Measurements from ENCODE around the gene RNF208. TPM values are rescaled to one million over a fixed set of nuclear protein-coding genes. Genes with fewer than 3 reads are reported as not detected.

RNF208 gene
- total RNA-seq, 1 donor from 2014 or later: 4.3 TPM

- Histone ChIP-seq H3K27ac (ENCODE audit: low read depth, low read length) (no peak overlapping the region), H3K9ac (ENCODE audit: low read length) (no peak overlapping the region), H3K4me2 (ENCODE audit: low read length) (no peak overlapping the region), H2AFZ (ENCODE audit: low read depth, low read length) (no peak overlapping the region), H3K9me3 (ENCODE audit: insufficient read depth, low read depth, low read length) (no peaks in the 10 kb centered on the region), H3K4me1 (ENCODE audit: insufficient read depth, low read length) (no peaks in the 10 kb centered on the region), H3K27me3 (ENCODE audit: insufficient read depth, low read length) (no peaks in the 10 kb centered on the region), H3K79me2 (ENCODE audit: insufficient read depth, low read length) (no peaks in the 10 kb centered on the region), H3K4me3 (ENCODE audit: insufficient read depth, low read depth, low read length) (no peak overlapping the region), H4K20me1 (ENCODE audit: insufficient read depth, low read length) (peaks cover 27% of the 10 kb centered on the region), H3K36me3 (ENCODE audit: insufficient read depth, low read length) (peaks cover 5% of the 10 kb centered on the region)
- TF ChIP-seq CTCF (IDR thresholded peaks at IDR 0.05; ENCODE audit: insufficient read depth, low read depth, low read length) (no peak), EZH2 (IDR thresholded peaks at IDR 0.05; ENCODE audit: insufficient read depth, low read length) (no peak)
- Mint-ChIP-seq H3K4me1 (ENCODE audit: low read depth, unreplicated experiment) (no peaks in the 10 kb centered on the region), H3K27me3 (ENCODE audit: low read depth, unreplicated experiment) (no peaks in the 10 kb centered on the region), H3K9me3 (ENCODE audit: unreplicated experiment) (no peaks in the 10 kb centered on the region), H3K36me3 (ENCODE audit: low read depth, unreplicated experiment) (peaks cover 15% of the 10 kb centered on the region), H3K4me3 (ENCODE audit: unreplicated experiment) (no peak overlapping the region), H3K27ac (ENCODE audit: unreplicated experiment) (no peak overlapping the region)
- FAIRE-seq: no peak
- no peak for DNase-seq (ENCODE audit: low read depth)
Observed at GRCh38 chr9:137179761-137180160, 42.3 kb downstream of the RNF208 start.

- H3K27ac ChIP-seq (ENCODE audit: low read depth, low read length): no peak overlapping the region
- DNase-seq (ENCODE audit: low read depth) (no peak), FAIRE-seq (no peak)
- Mint-ChIP-seq H3K4me3 (ENCODE audit: unreplicated experiment) (no peak overlapping the region), H3K36me3 (ENCODE audit: low read depth, unreplicated experiment) (peaks cover 15% of the 10 kb centered on the region), H3K27ac (ENCODE audit: unreplicated experiment) (peak overlapping the region; percentile 58), H3K9me3 (ENCODE audit: unreplicated experiment) (no peaks in the 10 kb centered on the region), H3K4me1 (ENCODE audit: low read depth, unreplicated experiment) (no peaks in the 10 kb centered on the region), H3K27me3 (ENCODE audit: low read depth, unreplicated experiment) (no peaks in the 10 kb centered on the region)
- peaks cover 5% of the 10 kb centered on the region for H3K36me3 ChIP-seq (ENCODE audit: insufficient read depth, low read length)
- H4K20me1 ChIP-seq (ENCODE audit: insufficient read depth, low read length): peaks cover 25% of the 10 kb centered on the region
- H3K9ac ChIP-seq (ENCODE audit: low read length): no peak overlapping the region
- no peak overlapping the region for H3K4me3 ChIP-seq (ENCODE audit: insufficient read depth, low read depth, low read length)
- H3K4me1 ChIP-seq (ENCODE audit: insufficient read depth, low read length): no peaks in the 10 kb centered on the region
- TF ChIP-seq CTCF (IDR thresholded peaks at IDR 0.05; ENCODE audit: insufficient read depth, low read depth, low read length): no peak
- TF ChIP-seq EZH2 (IDR thresholded peaks at IDR 0.05; ENCODE audit: insufficient read depth, low read length): no peak
- H3K79me2 ChIP-seq (ENCODE audit: insufficient read depth, low read length): no peaks in the 10 kb centered on the region
- no peak overlapping the region for H3K4me2 ChIP-seq (ENCODE audit: low read length)
- H3K27me3 ChIP-seq (ENCODE audit: insufficient read depth, low read length): no peaks in the 10 kb centered on the region
- no peak overlapping the region for H2AFZ ChIP-seq (ENCODE audit: low read depth, low read length)
- H3K9me3 ChIP-seq (ENCODE audit: insufficient read depth, low read depth, low read length): no peaks in the 10 kb centered on the region
Observed at GRCh38 chr9:137178939-137179630, 43.0 kb downstream of the RNF208 start.

GRCh38 chr9:137178201-137178938, 43.7 kb downstream of the RNF208 start:
- Histone ChIP-seq H3K27ac (ENCODE audit: low read depth, low read length) (no peak overlapping the region), H3K36me3 (ENCODE audit: insufficient read depth, low read length) (peaks cover 5% of the 10 kb centered on the region), H2AFZ (ENCODE audit: low read depth, low read length) (no peak overlapping the region), H3K27me3 (ENCODE audit: insufficient read depth, low read length) (no peaks in the 10 kb centered on the region), H3K4me2 (ENCODE audit: low read length) (no peak overlapping the region), H3K9ac (ENCODE audit: low read length) (no peak overlapping the region), H3K4me3 (ENCODE audit: insufficient read depth, low read depth, low read length) (no peak overlapping the region), H3K79me2 (ENCODE audit: insufficient read depth, low read length) (no peaks in the 10 kb centered on the region), H3K9me3 (ENCODE audit: insufficient read depth, low read depth, low read length) (no peaks in the 10 kb centered on the region), H3K4me1 (ENCODE audit: insufficient read depth, low read length) (no peaks in the 10 kb centered on the region), H4K20me1 (ENCODE audit: insufficient read depth, low read length) (peaks cover 21% of the 10 kb centered on the region)
- no peak for TF ChIP-seq CTCF (IDR thresholded peaks at IDR 0.05; ENCODE audit: insufficient read depth, low read depth, low read length)
- no peaks in the 10 kb centered on the region for H3K4me1 Mint-ChIP-seq (ENCODE audit: low read depth, unreplicated experiment)
- no peaks in the 10 kb centered on the region for H3K9me3 Mint-ChIP-seq (ENCODE audit: unreplicated experiment)
- H3K4me3 Mint-ChIP-seq (ENCODE audit: unreplicated experiment): no peak overlapping the region
- no peaks in the 10 kb centered on the region for H3K27me3 Mint-ChIP-seq (ENCODE audit: low read depth, unreplicated experiment)
- FAIRE-seq (no peak), DNase-seq (ENCODE audit: low read depth) (no peak)
- H3K27ac Mint-ChIP-seq (ENCODE audit: unreplicated experiment): no peak overlapping the region
- peaks cover 15% of the 10 kb centered on the region for H3K36me3 Mint-ChIP-seq (ENCODE audit: low read depth, unreplicated experiment)
